Sigmoid colon (tissue), 4 donors: ENCODE data around the gene ASPHD1.

Experiments
- EP300 ChIP-seq, 4 donors: sonication (generic); formaldehyde crosslinking; IDR thresholded peaks; one replicate each; pipeline ENCODE4 v1.6.1; 2017; ENCODE audit warnings: antibody characterized with exemption in 4 of 4
- POLR2A ChIP-seq, 2 donors: fragments of 450-650 bp; IDR thresholded peaks; one replicate each; pipeline ENCODE4 v1.6.1; 2016; ENCODE audit warnings: antibody characterized with exemption in 2 of 2, mild to moderate bottlenecking in 2 of 2, moderate library complexity in 2 of 2
- POLR2AphosphoS5 ChIP-seq, 4 donors: sonication (generic); formaldehyde crosslinking; IDR thresholded peaks; one replicate each; pipeline ENCODE4 v1.6.1; 2017; ENCODE audit warnings: antibody characterized with exemption in 4 of 4
- TF ChIP-seq, protein P1 (sequence below), 4 experiments: fragments of 450-650 bp in 3 of 4; fragments of 200-600 bp in 1 of 4; IDR thresholded peaks; one replicate each; pipeline ENCODE4 v1.5.1; 2016 to 2019; ENCODE audit warnings: antibody characterized with exemption in 4 of 4, mild to moderate bottlenecking in 3 of 4, moderate library complexity in 2 of 4

DNA sequence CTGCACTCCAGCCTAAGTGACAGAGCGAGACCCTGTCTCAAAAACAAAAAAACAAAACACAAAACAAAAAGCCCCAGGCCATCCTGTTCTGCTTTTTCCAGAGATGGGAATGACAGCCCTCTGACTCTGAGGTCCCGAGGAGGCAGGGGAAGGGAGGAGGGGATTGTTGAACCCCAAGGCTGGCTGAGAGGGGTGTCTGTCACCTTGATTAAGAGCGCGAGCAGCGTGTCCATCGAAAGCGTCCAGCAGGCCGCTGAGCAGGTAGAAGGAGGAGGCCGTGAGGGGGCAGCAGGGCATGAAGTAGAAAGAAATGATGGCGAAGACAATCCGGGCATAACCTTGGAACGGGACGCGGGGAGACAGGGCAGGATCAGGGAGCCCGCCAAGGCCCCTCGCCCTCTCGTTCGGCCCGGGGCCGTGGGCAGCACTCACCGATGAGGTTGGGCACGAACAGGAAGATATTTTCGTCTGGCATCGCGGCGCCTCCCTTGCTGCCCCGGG, 37.9 kb upstream of the ASPHD1 start:
- TF ChIP-seq EP300 (IDR thresholded peaks at IDR 0.05) = no peak
- TF ChIP-seq, protein P1, sequence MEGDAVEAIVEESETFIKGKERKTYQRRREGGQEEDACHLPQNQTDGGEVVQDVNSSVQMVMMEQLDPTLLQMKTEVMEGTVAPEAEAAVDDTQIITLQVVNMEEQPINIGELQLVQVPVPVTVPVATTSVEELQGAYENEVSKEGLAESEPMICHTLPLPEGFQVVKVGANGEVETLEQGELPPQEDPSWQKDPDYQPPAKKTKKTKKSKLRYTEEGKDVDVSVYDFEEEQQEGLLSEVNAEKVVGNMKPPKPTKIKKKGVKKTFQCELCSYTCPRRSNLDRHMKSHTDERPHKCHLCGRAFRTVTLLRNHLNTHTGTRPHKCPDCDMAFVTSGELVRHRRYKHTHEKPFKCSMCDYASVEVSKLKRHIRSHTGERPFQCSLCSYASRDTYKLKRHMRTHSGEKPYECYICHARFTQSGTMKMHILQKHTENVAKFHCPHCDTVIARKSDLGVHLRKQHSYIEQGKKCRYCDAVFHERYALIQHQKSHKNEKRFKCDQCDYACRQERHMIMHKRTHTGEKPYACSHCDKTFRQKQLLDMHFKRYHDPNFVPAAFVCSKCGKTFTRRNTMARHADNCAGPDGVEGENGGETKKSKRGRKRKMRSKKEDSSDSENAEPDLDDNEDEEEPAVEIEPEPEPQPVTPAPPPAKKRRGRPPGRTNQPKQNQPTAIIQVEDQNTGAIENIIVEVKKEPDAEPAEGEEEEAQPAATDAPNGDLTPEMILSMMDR (IDR thresholded peaks at IDR 0.05) = no peak
- no peak for TF ChIP-seq POLR2A (IDR thresholded peaks at IDR 0.05)
- TF ChIP-seq POLR2AphosphoS5 (IDR thresholded peaks at IDR 0.05) = no peak
